ENCODE data around the gene TULP4. TPM values are rescaled to one million over a fixed set of nuclear protein-coding genes. Genes with fewer than 3 reads are reported as not detected.
A peak's percentile ranks its signal among the peaks of the same experiment; 100 is the strongest.

Gene TULP4
- total RNA-seq, 1 experiment from 2014 or later, result 64.6 TPM

DNA sequence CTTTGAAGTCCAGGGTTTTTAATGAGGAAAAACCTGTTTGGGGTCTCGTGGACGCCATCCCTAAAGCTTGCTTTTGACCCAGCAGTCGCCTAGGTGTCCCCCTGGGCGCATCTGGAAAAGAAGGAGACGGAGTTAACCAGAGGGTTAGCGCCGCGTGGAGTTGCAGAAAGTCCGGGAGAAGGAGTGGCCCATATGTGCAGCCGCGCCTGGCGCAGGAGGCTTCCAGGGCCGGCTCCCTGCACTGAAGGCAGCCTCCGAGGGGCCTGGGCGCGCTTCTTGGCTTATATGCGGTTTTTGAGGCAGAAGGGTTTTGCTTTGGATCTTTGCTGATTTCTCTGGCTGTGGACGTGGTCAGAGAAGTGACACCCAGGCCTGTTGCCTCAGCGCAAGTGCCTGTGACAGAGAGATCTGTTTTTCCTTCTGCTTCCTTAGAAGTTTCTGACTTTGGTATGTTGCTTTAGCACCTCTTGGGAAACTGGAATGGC, 248.6 kb downstream of the TULP4 start:
- Histone ChIP-seq H3K9me3 (ENCODE audit: control insufficient read depth, low read depth, low read length) (no peaks in the 10 kb centered on the region), H3K27ac (ENCODE audit: insufficient read length, low read depth, low read length) (no peak overlapping the region), H2BK5ac (ENCODE audit: insufficient read length, low read length) (no peak overlapping the region), H2BK120ac (ENCODE audit: low read depth, low read length, poor library complexity, severe bottlenecking) (no peak overlapping the region), H2BK20ac (ENCODE audit: low read depth, low read length, poor library complexity, severe bottlenecking) (no peak overlapping the region), H3K4ac (ENCODE audit: low read depth, low read length) (no peak overlapping the region), H2AK5ac (ENCODE audit: insufficient read length, low read length) (no peak overlapping the region), H3K79me1 (ENCODE audit: insufficient read depth, low read depth, low read length, poor library complexity, severe bottlenecking) (no peaks in the 10 kb centered on the region), H2AFZ (ENCODE audit: low read length) (no peak overlapping the region), H4K8ac (replicated peaks; ENCODE audit: insufficient read length, low read depth, low read length) (no peak overlapping the region), H3K18ac (ENCODE audit: insufficient read length, low read depth, low read length) (no peak overlapping the region), H3K4me1 (ENCODE audit: insufficient read depth, low read length) (peaks cover 7% of the 10 kb centered on the region; the same call in 1 of the 2 replicates), H3K79me2 (ENCODE audit: insufficient read depth, low read length) (peaks cover 20% of the 10 kb centered on the region; the same call in 1 of the 2 replicates), H3K9ac (ENCODE audit: extremely low read depth, insufficient read length, low read length) (peak overlapping the region; percentile 43), H3K23me2 (ENCODE audit: insufficient read length, low read depth, low read length, poor library complexity, severe bottlenecking) (peaks cover 4% of the 10 kb centered on the region), H2BK15ac (ENCODE audit: low read depth, low read length) (no peak overlapping the region), H4K5ac (ENCODE audit: insufficient read length, low read depth, low read length) (no peak overlapping the region), H3K14ac (ENCODE audit: insufficient read depth, low read length) (no peak overlapping the region), H2BK12ac (ENCODE audit: insufficient read length, low read depth, low read length) (no peak overlapping the region), H3K4me2 (ENCODE audit: insufficient read depth, insufficient read length, low read length) (peak overlapping the region; percentile 64), H3K23ac (ENCODE audit: insufficient read length, low read depth, low read length) (no peak overlapping the region), H4K91ac (ENCODE audit: insufficient read length, low read depth, low read length) (no peak overlapping the region), H3K56ac (ENCODE audit: insufficient read length, low read depth, low read length) (no peak overlapping the region), H4K20me1 (ENCODE audit: control insufficient read depth, insufficient read depth, insufficient read length) (no peaks in the 10 kb centered on the region), H3K27me3 (ENCODE audit: insufficient read depth, low read length) (no peaks in the 10 kb centered on the region), H3T11ph (ENCODE audit: low read length) (no peak overlapping the region)
- H3K4me1 Mint-ChIP-seq, result peaks cover 34% of the 10 kb centered on the region in 2 experiments
- no peak for DNase-seq
- H3K27ac Mint-ChIP-seq, result peak overlapping the region; percentile 44 to 93 (median 80); a peak in 2 of 7 replicates
- H3K4me3 Mint-ChIP-seq, result peak overlapping the region; percentile 86 to 93
- peaks cover 0 to 6% (median 0%) of the 10 kb centered on the region in 3 experiments; a peak in 3 of 7 replicates for H3K36me3 Mint-ChIP-seq (ENCODE audit: insufficient read depth in 1 of 3, low read depth in 3 of 3)
- no peaks in the 10 kb centered on the region for H3K27me3 Mint-ChIP-seq (ENCODE audit: low read depth)
- WGBS (ENCODE audit: extremely low coverage, insufficient read length, low lambda C conversion rate), result no CpG with 5 or more reads among the region's 19 CpGs
- TF ChIP-seq, protein P1, sequence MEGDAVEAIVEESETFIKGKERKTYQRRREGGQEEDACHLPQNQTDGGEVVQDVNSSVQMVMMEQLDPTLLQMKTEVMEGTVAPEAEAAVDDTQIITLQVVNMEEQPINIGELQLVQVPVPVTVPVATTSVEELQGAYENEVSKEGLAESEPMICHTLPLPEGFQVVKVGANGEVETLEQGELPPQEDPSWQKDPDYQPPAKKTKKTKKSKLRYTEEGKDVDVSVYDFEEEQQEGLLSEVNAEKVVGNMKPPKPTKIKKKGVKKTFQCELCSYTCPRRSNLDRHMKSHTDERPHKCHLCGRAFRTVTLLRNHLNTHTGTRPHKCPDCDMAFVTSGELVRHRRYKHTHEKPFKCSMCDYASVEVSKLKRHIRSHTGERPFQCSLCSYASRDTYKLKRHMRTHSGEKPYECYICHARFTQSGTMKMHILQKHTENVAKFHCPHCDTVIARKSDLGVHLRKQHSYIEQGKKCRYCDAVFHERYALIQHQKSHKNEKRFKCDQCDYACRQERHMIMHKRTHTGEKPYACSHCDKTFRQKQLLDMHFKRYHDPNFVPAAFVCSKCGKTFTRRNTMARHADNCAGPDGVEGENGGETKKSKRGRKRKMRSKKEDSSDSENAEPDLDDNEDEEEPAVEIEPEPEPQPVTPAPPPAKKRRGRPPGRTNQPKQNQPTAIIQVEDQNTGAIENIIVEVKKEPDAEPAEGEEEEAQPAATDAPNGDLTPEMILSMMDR (conservative IDR thresholded peaks at IDR 0.05), result no peak
- H3K9me3 Mint-ChIP-seq, result no peaks in the 10 kb centered on the region

Other genes with a start within 250 kb of the TULP4 start
- 6.4 and 7.6 TPM in 2 replicates for gene SERAC1, start 144.2 kb upstream of the TULP4 start, total RNA-seq (2021)
- gene GTF2H5, start 144.1 kb upstream of the TULP4 start, total RNA-seq (2021), result 20.0 and 23.2 TPM in 2 replicates
- gene TMEM181, start 247.6 kb downstream of the TULP4 start, total RNA-seq (2021), result 23.7 and 24.4 TPM in 2 replicates

Data from H9 (cell line).